Brain microvascular endothelial cell (primary cell): ENCODE results near the gene NLN.

Source experiments
- DNase-seq: peaks from one replicate; pipeline ENCODE4 v3.0.0-alpha.2; 2020
- H3K27ac ChIP-seq: fragments of 250-450 bp; sonication (Bioruptor Pico); 2 replicates; pipeline ENCODE4 v1.5.1; 2020; ENCODE audit warnings: mild to moderate bottlenecking, moderate library complexity
- H3K27me3 ChIP-seq: fragments of 250-450 bp; sonication (Bioruptor Pico); replicated peaks from 2 replicates; pipeline ENCODE4 v1.5.1; 2020; ENCODE audit warnings: mild to moderate bottlenecking
- H3K36me3 ChIP-seq: fragments of 250-450 bp; sonication (Bioruptor Pico); replicated peaks from 2 replicates; pipeline ENCODE4 v1.5.1; 2020; ENCODE audit warnings: mild to moderate bottlenecking
- H3K4me3 ChIP-seq: 2 replicates; pipeline ENCODE4 v1.5.1; 2011; ENCODE audit warnings: low read depth, mild to moderate bottlenecking, control low read depth, low read length, moderate library complexity
- in situ Hi-C: cut with HindIII; loops from 2 replicates; pipeline ENCODE4 v1.10.0; 2017; ENCODE audit warnings: low sequenced_read_pairs, low pct_ligation_motif_present
- TF ChIP-seq, protein P1 (sequence below): IDR thresholded peaks from 2 replicates; pipeline ENCODE4 v1.5.1; 2011; ENCODE audit warnings: low read depth, mild to moderate bottlenecking, moderate library complexity, low read length, control low read depth, inconsistent platforms; ENCODE audit errors: missing control alignments

The NLN gene

DNA sequence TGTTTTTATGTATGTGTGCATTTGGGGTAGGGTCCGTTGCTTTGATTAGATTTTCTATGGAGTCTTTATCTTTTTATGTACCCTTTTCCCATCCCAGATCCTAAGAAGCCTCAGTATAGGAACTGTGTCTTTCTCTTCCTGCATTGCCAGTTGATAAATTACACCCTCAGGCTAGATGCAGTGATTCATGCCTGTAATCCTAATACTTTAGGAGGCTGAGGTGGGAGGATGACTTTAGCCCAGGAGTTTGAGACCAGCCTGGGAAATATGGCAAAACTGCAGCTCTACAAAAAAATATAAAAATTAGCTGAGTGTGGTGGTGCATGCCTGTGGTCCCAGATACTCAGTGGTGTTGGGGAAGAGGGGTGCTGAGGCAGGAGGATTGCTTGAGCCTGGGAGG, 40.2 kb downstream of the NLN start:
- in situ Hi-C loops, result no loop called here
- Histone ChIP-seq H3K27me3 (no peaks in the 10 kb centered on the region), H3K36me3 (peaks cover 3% of the 10 kb centered on the region), H3K4me3 (no peak overlapping the region), H3K27ac (no peak overlapping the region)
- TF ChIP-seq, protein P1, sequence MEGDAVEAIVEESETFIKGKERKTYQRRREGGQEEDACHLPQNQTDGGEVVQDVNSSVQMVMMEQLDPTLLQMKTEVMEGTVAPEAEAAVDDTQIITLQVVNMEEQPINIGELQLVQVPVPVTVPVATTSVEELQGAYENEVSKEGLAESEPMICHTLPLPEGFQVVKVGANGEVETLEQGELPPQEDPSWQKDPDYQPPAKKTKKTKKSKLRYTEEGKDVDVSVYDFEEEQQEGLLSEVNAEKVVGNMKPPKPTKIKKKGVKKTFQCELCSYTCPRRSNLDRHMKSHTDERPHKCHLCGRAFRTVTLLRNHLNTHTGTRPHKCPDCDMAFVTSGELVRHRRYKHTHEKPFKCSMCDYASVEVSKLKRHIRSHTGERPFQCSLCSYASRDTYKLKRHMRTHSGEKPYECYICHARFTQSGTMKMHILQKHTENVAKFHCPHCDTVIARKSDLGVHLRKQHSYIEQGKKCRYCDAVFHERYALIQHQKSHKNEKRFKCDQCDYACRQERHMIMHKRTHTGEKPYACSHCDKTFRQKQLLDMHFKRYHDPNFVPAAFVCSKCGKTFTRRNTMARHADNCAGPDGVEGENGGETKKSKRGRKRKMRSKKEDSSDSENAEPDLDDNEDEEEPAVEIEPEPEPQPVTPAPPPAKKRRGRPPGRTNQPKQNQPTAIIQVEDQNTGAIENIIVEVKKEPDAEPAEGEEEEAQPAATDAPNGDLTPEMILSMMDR, result no peak
- no peak for DNase-seq

DNA sequence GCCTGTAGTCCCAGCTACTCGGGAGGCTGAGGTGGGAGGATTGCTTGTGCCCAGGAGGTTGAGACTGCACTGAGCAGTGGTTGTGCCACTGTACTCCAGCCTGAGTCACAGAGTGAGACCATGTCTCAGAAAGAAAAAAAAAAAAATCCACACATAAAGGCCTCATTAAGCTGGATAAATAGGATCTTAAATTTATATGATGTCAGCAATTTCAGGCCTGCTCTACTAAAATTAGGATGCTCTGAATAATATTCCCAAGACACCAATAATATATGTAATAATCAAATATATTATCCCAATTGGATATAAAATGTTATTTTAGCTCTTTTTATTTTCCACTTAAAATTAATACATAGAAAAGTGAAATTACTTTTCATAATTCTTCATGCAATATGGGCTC, 43.6 kb downstream of the NLN start:
- in situ Hi-C loops, result no loop called here
- no peaks in the 10 kb centered on the region for H3K36me3 ChIP-seq
- TF ChIP-seq, protein P1, result no peak
- no peak overlapping the region for H3K27ac ChIP-seq
- H3K27me3 ChIP-seq, result no peaks in the 10 kb centered on the region
- no peak overlapping the region for H3K4me3 ChIP-seq
- no peak for DNase-seq

DNA sequence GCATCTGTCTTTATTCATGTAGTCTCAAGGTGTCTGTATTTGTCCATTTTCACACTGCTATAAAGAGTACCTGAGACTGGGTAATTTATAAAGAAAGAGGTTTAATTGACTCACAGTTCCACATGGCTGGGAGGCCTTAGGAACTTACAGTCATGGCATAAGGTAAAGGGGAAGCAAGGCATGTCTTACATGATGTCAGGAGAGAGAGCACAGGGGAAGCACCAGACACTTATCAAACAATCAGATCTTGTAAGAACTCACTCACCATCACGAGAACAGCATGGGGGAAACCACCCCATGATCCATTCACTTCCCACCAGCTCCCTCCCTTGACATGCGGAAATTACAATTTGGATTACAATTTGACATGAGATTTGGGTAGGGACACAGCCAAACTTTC, 44.2 kb downstream of the NLN start:
- in situ Hi-C loops, result no loop called here
- no peak overlapping the region for H3K4me3 ChIP-seq
- H3K36me3 ChIP-seq, result no peaks in the 10 kb centered on the region
- TF ChIP-seq, protein P1, result no peak
- no peak overlapping the region for H3K27ac ChIP-seq
- DNase-seq, result no peak
- H3K27me3 ChIP-seq, result no peaks in the 10 kb centered on the region

DNA sequence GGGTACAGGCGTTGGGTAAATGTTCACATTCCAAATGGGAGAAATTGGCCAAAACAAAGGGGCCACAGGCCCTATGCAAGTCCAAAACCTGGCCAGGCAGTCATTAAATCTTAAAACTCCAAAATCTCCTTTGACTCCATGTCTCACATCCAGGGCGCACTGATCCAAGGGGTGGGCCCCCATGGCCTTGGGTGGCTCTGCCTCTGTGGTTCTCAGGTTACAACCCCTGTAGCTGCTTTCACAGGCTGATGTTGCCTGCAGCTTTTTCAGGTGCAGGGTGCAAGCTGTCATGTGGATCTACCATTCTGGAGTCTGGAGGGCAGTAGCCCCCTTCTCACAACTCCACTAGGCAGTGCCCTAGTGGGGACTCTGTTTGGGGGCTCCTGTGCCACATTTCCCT, 44.8 kb downstream of the NLN start:
- H3K4me3 ChIP-seq, result no peak overlapping the region
- in situ Hi-C loops, result no loop called here
- H3K36me3 ChIP-seq, result no peaks in the 10 kb centered on the region
- no peaks in the 10 kb centered on the region for H3K27me3 ChIP-seq
- DNase-seq, result no peak
- TF ChIP-seq, protein P1, result no peak
- no peak overlapping the region for H3K27ac ChIP-seq

DNA sequence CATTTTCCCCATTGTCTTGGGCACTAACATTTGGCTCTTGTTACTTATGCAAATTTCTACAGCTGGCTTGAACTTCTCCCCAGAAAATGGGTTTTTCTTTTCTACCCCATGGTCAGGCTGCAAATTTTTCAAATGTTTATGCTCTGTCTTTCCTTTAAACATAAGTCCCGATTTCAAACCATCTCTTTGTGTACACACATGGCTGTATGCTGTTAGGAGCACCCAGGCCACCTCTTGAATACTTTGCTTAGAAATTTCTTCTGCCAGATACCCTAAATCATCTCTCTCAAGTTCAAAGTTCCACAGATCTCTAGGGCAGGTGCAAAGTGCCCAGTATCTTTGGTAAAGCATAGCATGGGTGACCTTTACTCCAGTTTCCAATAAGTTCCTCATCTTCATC, 45.6 kb downstream of the NLN start:
- Histone ChIP-seq H3K36me3 (no peaks in the 10 kb centered on the region), H3K27me3 (no peaks in the 10 kb centered on the region), H3K4me3 (no peak overlapping the region), H3K27ac (no peak overlapping the region)
- TF ChIP-seq, protein P1, result no peak
- in situ Hi-C loops, result no loop called here
- no peak for DNase-seq

DNA sequence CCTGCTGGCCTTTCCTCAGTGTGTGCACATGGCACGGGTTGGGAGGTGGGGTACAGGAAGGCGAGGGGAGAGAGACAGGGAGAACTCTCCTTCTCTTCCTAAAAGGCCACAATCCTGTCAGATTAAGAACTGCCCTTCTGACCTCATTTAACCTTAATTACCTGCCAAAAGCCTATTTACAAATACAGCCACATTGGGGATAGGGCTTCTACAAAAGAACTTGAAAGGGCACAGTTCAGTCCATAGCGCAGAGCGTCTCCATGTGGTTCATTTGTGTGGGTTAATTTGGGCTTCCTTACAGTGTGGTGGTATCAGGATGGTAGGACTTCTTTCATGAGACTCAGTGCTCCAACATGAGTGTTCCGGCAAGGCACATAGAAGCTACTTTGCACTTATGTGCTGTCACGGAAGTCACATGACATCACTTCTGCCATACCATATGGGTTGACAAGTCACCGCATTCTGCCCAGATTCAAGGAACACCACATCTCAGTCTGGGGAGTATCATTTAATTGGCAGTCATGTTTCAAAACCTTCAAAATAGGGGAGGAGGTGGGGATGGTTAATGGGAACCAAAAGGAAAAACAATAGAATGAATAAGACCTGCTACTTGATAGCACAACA, 46.8 kb downstream of the NLN start:
- H3K4me3 ChIP-seq, result no peak overlapping the region
- H3K27me3 ChIP-seq, result no peaks in the 10 kb centered on the region
- H3K27ac ChIP-seq, result no peak overlapping the region
- no peaks in the 10 kb centered on the region for H3K36me3 ChIP-seq
- DNase-seq, result no peak
- TF ChIP-seq, protein P1, result no peak
- in situ Hi-C loops, result no loop called here
